Measurements from ENCODE around the gene PAQR5.
"Not testable (repeated sequence)": the region's sequence is repeated elsewhere in the genome, so short reads cannot be mapped to it uniquely, and the experiment has no call there.

PAQR5 gene

GRCh38 chr15:69338535-69339213 is 40.0 kb downstream of the PAQR5 start:
- TF ChIP-seq EZH2 (IDR thresholded peaks at IDR 0.05; ENCODE audit: borderline replicate concordance, low read depth, low read length, severe bottlenecking): no peak
- no peak for TF ChIP-seq CTCF (IDR thresholded peaks at IDR 0.05; ENCODE audit: borderline replicate concordance, extremely low read depth, low read length, poor library complexity, severe bottlenecking)
- no peak overlapping the region for H3K4me3 ChIP-seq (ENCODE audit: low read depth in 1 of 2, low read length in 2 of 2)
- no peak overlapping the region for H2AFZ ChIP-seq (ENCODE audit: low read depth, low read length)
- H3K27ac ChIP-seq (ENCODE audit: low read length): no peak overlapping the region
- ATAC-seq (ENCODE audit: insufficient read depth, low read depth) (no peak), DNase-seq (no peak)
- no peak overlapping the region for H3K4me2 ChIP-seq (ENCODE audit: insufficient read depth, low read length)
- H4K20me1 ChIP-seq (ENCODE audit: insufficient read depth, low read length): no peaks in the 10 kb centered on the region
- no peaks in the 10 kb centered on the region for H3K79me2 ChIP-seq (ENCODE audit: insufficient read depth, low read length)
- no peak overlapping the region for H3K9ac ChIP-seq (ENCODE audit: low read depth, low read length)
- H3K4me1 ChIP-seq (ENCODE audit: insufficient read depth, low read length): no peaks in the 10 kb centered on the region
- no peaks in the 10 kb centered on the region for H3K27me3 ChIP-seq (ENCODE audit: insufficient read depth, low read length, poor library complexity)
- no peaks in the 10 kb centered on the region for H3K9me3 ChIP-seq (ENCODE audit: insufficient read depth, low read length, severe bottlenecking)
- no peaks in the 10 kb centered on the region for H3K36me3 ChIP-seq (ENCODE audit: insufficient read depth, low read length)

GRCh38 chr15:69339214-69339543 is 40.5 kb downstream of the PAQR5 start:
- H4K20me1 ChIP-seq (ENCODE audit: insufficient read depth, low read length); ATAC-seq (ENCODE audit: insufficient read depth, low read depth); H3K79me2 ChIP-seq (ENCODE audit: insufficient read depth, low read length); H3K9ac ChIP-seq (ENCODE audit: low read depth, low read length); H3K27ac ChIP-seq (ENCODE audit: low read length); H3K27me3 ChIP-seq (ENCODE audit: insufficient read depth, low read length, poor library complexity); H3K4me3 ChIP-seq (ENCODE audit: low read depth in 1 of 2, low read length in 2 of 2); H3K4me1 ChIP-seq (ENCODE audit: insufficient read depth, low read length); H3K36me3 ChIP-seq (ENCODE audit: insufficient read depth, low read length); H2AFZ ChIP-seq (ENCODE audit: low read depth, low read length); DNase-seq; H3K9me3 ChIP-seq (ENCODE audit: insufficient read depth, low read length, severe bottlenecking); H3K4me2 ChIP-seq (ENCODE audit: insufficient read depth, low read length): not testable (repeated sequence)

GRCh38 chr15:69340243-69340900 is 41.7 kb downstream of the PAQR5 start:
- Histone ChIP-seq H3K79me2 (ENCODE audit: insufficient read depth, low read length) (no peaks in the 10 kb centered on the region), H3K4me2 (ENCODE audit: insufficient read depth, low read length) (no peak overlapping the region), H3K4me1 (ENCODE audit: insufficient read depth, low read length) (no peaks in the 10 kb centered on the region), H3K9me3 (ENCODE audit: insufficient read depth, low read length, severe bottlenecking) (no peaks in the 10 kb centered on the region), H3K9ac (ENCODE audit: low read depth, low read length) (no peak overlapping the region), H3K27me3 (ENCODE audit: insufficient read depth, low read length, poor library complexity) (no peaks in the 10 kb centered on the region), H3K4me3 (ENCODE audit: low read depth in 1 of 2, low read length in 2 of 2) (no peak overlapping the region), H4K20me1 (ENCODE audit: insufficient read depth, low read length) (no peaks in the 10 kb centered on the region), H3K27ac (ENCODE audit: low read length) (no peak overlapping the region), H3K36me3 (ENCODE audit: insufficient read depth, low read length) (no peaks in the 10 kb centered on the region), H2AFZ (ENCODE audit: low read depth, low read length) (no peak overlapping the region)
- TF ChIP-seq EZH2 (IDR thresholded peaks at IDR 0.05; ENCODE audit: borderline replicate concordance, low read depth, low read length, severe bottlenecking) (no peak), CTCF (IDR thresholded peaks at IDR 0.05; ENCODE audit: borderline replicate concordance, extremely low read depth, low read length, poor library complexity, severe bottlenecking) (no peak)
- ATAC-seq (ENCODE audit: insufficient read depth, low read depth) (no peak), DNase-seq (no peak)

- TF ChIP-seq CTCF (IDR thresholded peaks at IDR 0.05; ENCODE audit: borderline replicate concordance, extremely low read depth, low read length, poor library complexity, severe bottlenecking) (no peak), EZH2 (IDR thresholded peaks at IDR 0.05; ENCODE audit: borderline replicate concordance, low read depth, low read length, severe bottlenecking) (no peak)
- no peak for DNase-seq
Measured at GRCh38 chr15:69341356-69341755, 42.6 kb downstream of the PAQR5 start.

More at GRCh38 chr15:69341356-69341755, 42.6 kb downstream of the PAQR5 start:
- H4K20me1 ChIP-seq (ENCODE audit: insufficient read depth, low read length): no peaks in the 10 kb centered on the region
- H3K36me3 ChIP-seq (ENCODE audit: insufficient read depth, low read length): no peaks in the 10 kb centered on the region
- H3K27me3 ChIP-seq (ENCODE audit: insufficient read depth, low read length, poor library complexity): no peaks in the 10 kb centered on the region
- H3K9me3 ChIP-seq (ENCODE audit: insufficient read depth, low read length, severe bottlenecking): no peaks in the 10 kb centered on the region
- H3K79me2 ChIP-seq (ENCODE audit: insufficient read depth, low read length): no peaks in the 10 kb centered on the region
- no peak for ATAC-seq (ENCODE audit: insufficient read depth, low read depth)
- no peaks in the 10 kb centered on the region for H3K4me1 ChIP-seq (ENCODE audit: insufficient read depth, low read length)
- no peak overlapping the region for H3K9ac ChIP-seq (ENCODE audit: low read depth, low read length)
- H3K27ac ChIP-seq (ENCODE audit: low read length): no peak overlapping the region
- no peak overlapping the region for H3K4me3 ChIP-seq (ENCODE audit: low read depth in 1 of 2, low read length in 2 of 2)
- H3K4me2 ChIP-seq (ENCODE audit: insufficient read depth, low read length): no peak overlapping the region
- H2AFZ ChIP-seq (ENCODE audit: low read depth, low read length): no peak overlapping the region

Measured in DND-41 (cell line).